Measurements from ENCODE around the gene SPOCK1. TPM values are rescaled to one million over a fixed set of nuclear protein-coding genes. Genes with fewer than 3 reads are reported as not detected.

The SPOCK1 gene
- total RNA-seq, 2 donors from 2014 or later = not detected

GRCh38 chr5:137115152-137115551, 384.0 kb downstream of the SPOCK1 start:
- Mint-ChIP-seq H3K27me3 (ENCODE audit: low read depth) (peaks cover 19% of the 10 kb centered on the region), H3K4me3 (no peak overlapping the region), H3K9me3 (no peaks in the 10 kb centered on the region), H3K36me3 (ENCODE audit: insufficient read depth in 2 of 2) (no peaks in the 10 kb centered on the region), H3K4me1 (ENCODE audit: low read depth) (peaks cover 6% of the 10 kb centered on the region), H3K27ac (no peak overlapping the region)
- no peak for DNase-seq
- ATAC-seq (replicated peaks in 1 of 2) = no peak

- no peak for DNase-seq
- H3K4me1 Mint-ChIP-seq (ENCODE audit: low read depth) = peaks cover 6% of the 10 kb centered on the region
- no peak overlapping the region for H3K4me3 Mint-ChIP-seq
- H3K9me3 Mint-ChIP-seq = no peaks in the 10 kb centered on the region
- no peak overlapping the region for H3K27ac Mint-ChIP-seq
- H3K36me3 Mint-ChIP-seq (ENCODE audit: insufficient read depth in 2 of 2) = no peaks in the 10 kb centered on the region
- H3K27me3 Mint-ChIP-seq (ENCODE audit: low read depth) = peaks cover 14% of the 10 kb centered on the region
- no peak for ATAC-seq (replicated peaks in 1 of 2)
These were observed 384.6 kb downstream of the SPOCK1 start for GRCh38 chr5:137114529-137114928.

GRCh38 chr5:137113939-137114338, 385.2 kb downstream of the SPOCK1 start:
- H3K36me3 Mint-ChIP-seq (ENCODE audit: insufficient read depth in 2 of 2) = no peaks in the 10 kb centered on the region
- no peak overlapping the region for H3K4me3 Mint-ChIP-seq
- ATAC-seq (replicated peaks in 1 of 2) (no peak), DNase-seq (no peak)
- peaks cover 8% of the 10 kb centered on the region for H3K27me3 Mint-ChIP-seq (ENCODE audit: low read depth)
- peaks cover 6% of the 10 kb centered on the region for H3K4me1 Mint-ChIP-seq (ENCODE audit: low read depth)
- no peak overlapping the region for H3K27ac Mint-ChIP-seq
- H3K9me3 Mint-ChIP-seq = no peaks in the 10 kb centered on the region

- H3K27ac Mint-ChIP-seq = no peak overlapping the region
- H3K9me3 Mint-ChIP-seq = no peaks in the 10 kb centered on the region
- peaks cover 6% of the 10 kb centered on the region for H3K4me1 Mint-ChIP-seq (ENCODE audit: low read depth)
- peaks cover 7% of the 10 kb centered on the region for H3K27me3 Mint-ChIP-seq (ENCODE audit: low read depth)
- H3K36me3 Mint-ChIP-seq (ENCODE audit: insufficient read depth in 2 of 2) = no peaks in the 10 kb centered on the region
- H3K4me3 Mint-ChIP-seq = no peak overlapping the region
- ATAC-seq (replicated peaks in 1 of 2) (no peak), DNase-seq (no peak)
These were observed 386.0 kb downstream of the SPOCK1 start for GRCh38 chr5:137113161-137113560.

GRCh38 chr5:137105351-137106035, 393.6 kb downstream of the SPOCK1 start:
- Mint-ChIP-seq H3K36me3 (ENCODE audit: insufficient read depth in 2 of 2) (no peaks in the 10 kb centered on the region), H3K4me1 (ENCODE audit: low read depth) (no peaks in the 10 kb centered on the region), H3K27me3 (ENCODE audit: low read depth) (no peaks in the 10 kb centered on the region), H3K27ac (no peak overlapping the region), H3K9me3 (peaks cover 0 to 2% of the 10 kb centered on the region in 2 donors), H3K4me3 (no peak overlapping the region)
- ATAC-seq (replicated peaks in 1 of 2) (no peak), DNase-seq (no peak)

- Mint-ChIP-seq H3K9me3 (no peaks in the 10 kb centered on the region), H3K4me3 (no peak overlapping the region), H3K4me1 (ENCODE audit: low read depth) (no peaks in the 10 kb centered on the region), H3K27ac (no peak overlapping the region), H3K27me3 (ENCODE audit: low read depth) (no peaks in the 10 kb centered on the region), H3K36me3 (ENCODE audit: insufficient read depth in 2 of 2) (no peaks in the 10 kb centered on the region)
- no peak for ATAC-seq (replicated peaks in 1 of 2)
- DNase-seq = no peak
These were observed 397.6 kb downstream of the SPOCK1 start for GRCh38 chr5:137101544-137101943.

- H3K27ac Mint-ChIP-seq = no peak overlapping the region
- no peak for DNase-seq
- no peaks in the 10 kb centered on the region for H3K4me1 Mint-ChIP-seq (ENCODE audit: low read depth)
- H3K27me3 Mint-ChIP-seq (ENCODE audit: low read depth) = no peaks in the 10 kb centered on the region
- no peak for ATAC-seq (replicated peaks in 1 of 2)
- H3K4me3 Mint-ChIP-seq = no peak overlapping the region
- H3K9me3 Mint-ChIP-seq = no peaks in the 10 kb centered on the region
- no peaks in the 10 kb centered on the region for H3K36me3 Mint-ChIP-seq (ENCODE audit: insufficient read depth in 2 of 2)
These were observed 399.5 kb downstream of the SPOCK1 start for GRCh38 chr5:137099651-137100050.

- H3K9me3 Mint-ChIP-seq = no peaks in the 10 kb centered on the region
- H3K4me3 Mint-ChIP-seq = no peak overlapping the region
- no peak for DNase-seq
- no peak overlapping the region for H3K27ac Mint-ChIP-seq
- no peak for ATAC-seq (replicated peaks in 1 of 2)
- H3K27me3 Mint-ChIP-seq (ENCODE audit: low read depth) = no peaks in the 10 kb centered on the region
- H3K4me1 Mint-ChIP-seq (ENCODE audit: low read depth) = no peaks in the 10 kb centered on the region
- H3K36me3 Mint-ChIP-seq (ENCODE audit: insufficient read depth in 2 of 2) = no peaks in the 10 kb centered on the region
These were observed 400.5 kb downstream of the SPOCK1 start for GRCh38 chr5:137098663-137099062.

GRCh38 chr5:137098238-137098637, 400.9 kb downstream of the SPOCK1 start:
- Mint-ChIP-seq H3K27ac (no peak overlapping the region), H3K4me1 (ENCODE audit: low read depth) (no peaks in the 10 kb centered on the region), H3K9me3 (no peaks in the 10 kb centered on the region), H3K27me3 (ENCODE audit: low read depth) (no peaks in the 10 kb centered on the region), H3K4me3 (no peak overlapping the region), H3K36me3 (ENCODE audit: insufficient read depth in 2 of 2) (no peaks in the 10 kb centered on the region)
- DNase-seq = no peak
- ATAC-seq (replicated peaks in 1 of 2) = no peak

- DNase-seq (no peak), ATAC-seq (replicated peaks in 1 of 2) (no peak)
- Mint-ChIP-seq H3K4me3 (no peak overlapping the region), H3K27ac (no peak overlapping the region), H3K36me3 (ENCODE audit: insufficient read depth in 2 of 2) (no peaks in the 10 kb centered on the region), H3K27me3 (ENCODE audit: low read depth) (no peaks in the 10 kb centered on the region), H3K4me1 (ENCODE audit: low read depth) (no peaks in the 10 kb centered on the region), H3K9me3 (no peaks in the 10 kb centered on the region)
These were observed 401.9 kb downstream of the SPOCK1 start for GRCh38 chr5:137097203-137097602.

- no peaks in the 10 kb centered on the region for H3K27me3 Mint-ChIP-seq (ENCODE audit: low read depth)
- no peaks in the 10 kb centered on the region for H3K36me3 Mint-ChIP-seq (ENCODE audit: insufficient read depth in 2 of 2)
- ATAC-seq (replicated peaks in 1 of 2) (no peak), DNase-seq (no peak)
- H3K4me1 Mint-ChIP-seq (ENCODE audit: low read depth) = no peaks in the 10 kb centered on the region
- no peak overlapping the region for H3K4me3 Mint-ChIP-seq
- no peaks in the 10 kb centered on the region for H3K9me3 Mint-ChIP-seq
- H3K27ac Mint-ChIP-seq = no peak overlapping the region
These were observed 402.7 kb downstream of the SPOCK1 start for GRCh38 chr5:137096149-137097103.

GRCh38 chr5:137095597-137095996, 403.5 kb downstream of the SPOCK1 start:
- Mint-ChIP-seq H3K9me3 (no peaks in the 10 kb centered on the region), H3K27ac (no peak overlapping the region), H3K36me3 (ENCODE audit: insufficient read depth in 2 of 2) (no peaks in the 10 kb centered on the region), H3K27me3 (ENCODE audit: low read depth) (no peaks in the 10 kb centered on the region), H3K4me3 (no peak overlapping the region), H3K4me1 (ENCODE audit: low read depth) (no peaks in the 10 kb centered on the region)
- ATAC-seq (replicated peaks in 1 of 2) = no peak
- no peak for DNase-seq

GRCh38 chr5:137092831-137093230, 406.3 kb downstream of the SPOCK1 start:
- DNase-seq (no peak), ATAC-seq (replicated peaks in 1 of 2) (no peak)
- Mint-ChIP-seq H3K27me3 (ENCODE audit: low read depth) (no peaks in the 10 kb centered on the region), H3K9me3 (no peaks in the 10 kb centered on the region), H3K27ac (no peak overlapping the region), H3K36me3 (ENCODE audit: insufficient read depth in 2 of 2) (no peaks in the 10 kb centered on the region), H3K4me1 (ENCODE audit: low read depth) (no peaks in the 10 kb centered on the region), H3K4me3 (no peak overlapping the region)

All from activated T-cell treated with anti-CD3 and anti-CD28 coated beads, Interleukin-2, amount 50 U/mL, for 72 hours (primary cell).